HG02884 (cell line): ENCODE measurements around the gene POLD2.

Experiments
- ATAC-seq: cut with Tn5 transposase; IDR thresholded peaks from one replicate; pipeline ENCODE4 v1.9.1; 2021; ENCODE audit warnings: mild to moderate bottlenecking, moderate library complexity; ENCODE audit not compliant: unreplicated experiment

POLD2 gene

DNA sequence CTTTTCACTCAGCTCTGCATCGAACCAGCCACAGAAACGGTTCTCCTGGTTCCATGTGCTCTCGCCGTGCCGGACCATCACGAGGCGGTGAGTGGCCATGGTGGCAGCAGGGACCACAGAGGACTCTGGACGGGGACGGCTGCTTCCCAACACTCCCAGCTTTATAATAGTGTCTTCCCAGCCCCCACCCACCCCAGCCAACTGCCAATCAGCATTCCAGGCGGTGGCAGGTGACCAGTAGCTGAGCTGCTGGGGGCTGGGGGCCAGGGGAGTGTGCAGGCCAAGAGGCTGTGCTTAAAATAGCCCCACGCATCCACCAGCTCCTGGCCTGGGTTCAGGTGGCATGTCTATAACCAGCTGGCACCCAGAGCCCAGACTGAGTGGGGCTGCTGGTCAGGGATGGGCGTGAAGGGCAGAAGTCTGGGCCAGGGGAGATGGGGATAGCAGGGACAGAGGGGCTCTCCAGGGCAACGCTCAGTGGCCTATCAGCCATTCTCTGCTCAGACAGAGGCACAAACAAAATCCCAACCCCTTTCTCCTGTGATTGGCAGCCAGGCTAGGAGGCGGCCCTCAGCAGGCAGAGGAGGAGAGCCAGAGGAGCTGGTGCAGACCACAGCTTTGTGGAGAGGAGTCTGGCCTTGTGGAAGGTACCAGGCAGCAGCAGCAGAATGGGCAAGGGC, 57.8 kb downstream of the POLD2 start, which contains the start of gene PGAM2:
Gene PGAM2, minus strand, starts transcription at position 137 of the 680 bp plus-strand sequence. Its CDS starts 38 bp downstream, at position 99.
- no peak for ATAC-seq

GRCh38 chr7:44064791-44065430, 58.4 kb downstream of the POLD2 start:
- ATAC-seq = no peak
